Measurements from ENCODE around the gene SGMS1. TPM values are rescaled to one million over a fixed set of nuclear protein-coding genes. Genes with fewer than 3 reads are reported as not detected.
A peak's percentile ranks its signal among the peaks of the same experiment; 100 is the strongest.
"Not testable (repeated sequence)": the region's sequence is repeated elsewhere in the genome, so short reads cannot be mapped to it uniquely, and the experiment has no call there.

The SGMS1 gene
- 10 to 100 TPM; 67.0 to 68.2 TPM for total RNA-seq

DNA sequence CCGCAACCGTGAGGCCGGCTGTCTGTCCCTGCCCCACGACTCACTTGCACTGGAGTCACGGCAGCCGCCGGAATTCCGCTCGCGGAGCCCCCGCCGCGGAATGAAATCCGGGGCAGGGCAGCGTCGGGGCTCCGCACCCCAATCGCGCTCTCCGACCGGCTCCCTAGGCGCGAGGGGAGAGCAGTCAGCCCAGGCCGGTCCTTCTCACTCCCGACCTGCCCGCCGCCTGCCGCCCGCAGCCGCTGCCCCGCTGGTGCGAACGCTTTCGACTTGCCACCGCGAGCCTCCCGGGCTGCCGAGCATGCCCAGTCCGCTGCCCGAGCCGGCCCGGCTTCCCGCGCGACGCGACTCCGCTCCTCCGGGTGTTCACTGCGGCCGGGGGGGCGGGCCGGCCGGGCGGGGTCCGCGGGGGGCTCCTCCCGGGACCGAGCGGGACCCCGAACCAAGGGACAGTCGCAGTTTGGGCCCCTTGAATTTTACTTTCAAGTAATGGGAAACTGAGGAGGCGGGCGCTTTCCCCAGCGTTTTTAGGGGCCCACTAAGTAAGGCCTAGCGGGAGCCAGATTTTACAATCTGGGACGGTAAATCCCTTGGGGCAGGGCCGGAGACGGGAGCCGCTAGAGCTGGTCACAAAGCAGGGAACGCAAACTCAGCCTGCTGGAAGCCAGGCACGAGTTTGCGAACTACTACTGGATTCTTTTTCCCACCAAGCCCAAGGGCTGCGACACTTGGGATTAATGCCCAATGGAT, at the start of gene SGMS1:
Gene SGMS1 (minus strand): TSS at position 294 of the 750 bp plus-strand sequence. CDS start 279,842 bp downstream, outside the sequence.
- Histone ChIP-seq H3K36me3 (no peaks in the 10 kb centered on the region), H3K27ac (peak within 1 kb of the TSS; percentile 99), H3K4me3 (peak within 1 kb of the TSS; percentile 80 to 81), H3K4me1 (replicated peaks) (peaks cover 16% of the 10 kb centered on the region), H3K9me3 (no peaks in the 10 kb centered on the region), H3K27me3 (replicated peaks; ENCODE audit: insufficient read depth) (no peaks in the 10 kb centered on the region)
- no peak for TF ChIP-seq POLR2AphosphoS5 (IDR thresholded peaks at IDR 0.05)
- TF ChIP-seq POLR2A (IDR thresholded peaks at IDR 0.05) = peak; percentile 47
- DNase-seq (ENCODE audit: low spot score) = peak; percentile 80
- intact Hi-C loops (cut with DNase I) = loop anchor here (2.0 to 5.0 kb wide), 2 partner anchors 62 to 201 kb away; no protein-coding TSS in a partner anchor
- under 1% methylated on average over 39 of the region's 74 CpGs for WGBS

DNA sequence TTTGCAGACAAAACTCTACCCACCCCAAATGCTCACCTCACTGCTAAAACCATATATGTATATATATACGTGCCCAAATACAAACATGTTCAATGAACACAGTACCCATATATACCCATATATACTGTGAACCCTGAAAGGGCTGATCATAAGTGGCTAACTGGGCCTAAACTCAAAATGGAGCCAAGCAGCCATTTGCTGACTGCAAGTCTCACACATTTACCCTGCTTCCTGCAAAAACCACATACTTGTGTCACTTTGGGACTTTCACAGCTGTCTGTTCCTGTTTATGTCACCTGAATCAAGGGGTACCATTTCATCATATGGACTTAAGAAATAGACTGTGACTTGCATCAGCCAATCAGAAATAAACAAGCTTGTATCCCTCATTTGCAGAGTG, 48.4 kb upstream of the SGMS1 start:
- H3K9me3 ChIP-seq; H3K4me1 ChIP-seq (replicated peaks); DNase-seq (ENCODE audit: low spot score); H3K36me3 ChIP-seq; H3K27ac ChIP-seq; intact Hi-C loops (cut with DNase I); H3K4me3 ChIP-seq; H3K27me3 ChIP-seq (replicated peaks; ENCODE audit: insufficient read depth): not testable (repeated sequence)
- 86% methylated on average over 1 of the region's 1 CpG for WGBS

DNA sequence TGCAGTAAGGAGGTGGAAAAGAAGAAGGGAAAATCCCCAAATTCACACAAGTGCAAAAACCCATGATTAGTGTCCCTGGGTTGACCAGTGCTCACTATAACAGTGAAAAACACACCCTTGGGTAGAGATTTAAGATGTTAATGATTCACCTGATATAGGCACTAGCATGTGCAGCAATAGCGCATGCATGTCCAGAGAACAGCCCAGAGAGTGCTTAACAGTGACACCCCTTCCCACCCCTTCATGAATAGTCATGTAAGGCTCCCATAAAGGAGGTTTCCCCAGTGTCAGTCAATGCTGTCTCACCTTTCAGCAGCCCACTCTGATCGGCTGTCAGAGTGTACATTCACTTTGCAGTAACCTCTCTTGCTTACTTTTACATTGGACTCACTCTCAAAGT, 47.9 kb upstream of the SGMS1 start:
- WGBS = 53% methylated on average over 2 of the region's 2 CpGs
- intact Hi-C loops (cut with DNase I); H3K9me3 ChIP-seq; H3K27ac ChIP-seq; H3K4me1 ChIP-seq (replicated peaks); H3K36me3 ChIP-seq; H3K4me3 ChIP-seq; H3K27me3 ChIP-seq (replicated peaks; ENCODE audit: insufficient read depth); DNase-seq (ENCODE audit: low spot score): not testable (repeated sequence)

DNA sequence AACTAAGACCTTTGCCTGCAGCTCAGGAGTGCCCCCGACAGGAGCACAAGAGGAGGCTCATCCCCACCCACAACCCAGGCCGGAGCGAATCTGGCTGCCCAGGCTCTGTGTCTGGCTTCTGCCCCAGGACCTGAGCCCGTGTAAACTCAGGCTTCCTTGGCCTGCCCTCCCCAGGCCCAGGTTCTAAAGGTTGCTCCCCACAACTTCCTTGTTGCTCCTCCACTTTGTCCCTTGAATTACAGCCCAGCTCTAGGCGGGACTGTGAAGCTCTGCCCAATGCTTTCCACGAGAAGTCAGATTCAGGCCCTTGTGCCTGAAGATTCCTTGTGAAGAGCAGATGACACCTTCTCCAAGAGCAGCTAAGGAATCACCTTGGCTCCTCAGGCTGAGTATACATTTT, 46.2 kb upstream of the SGMS1 start:
- H3K36me3 ChIP-seq; H3K27ac ChIP-seq; H3K4me1 ChIP-seq (replicated peaks); DNase-seq (ENCODE audit: low spot score); intact Hi-C loops (cut with DNase I); H3K4me3 ChIP-seq; H3K27me3 ChIP-seq (replicated peaks; ENCODE audit: insufficient read depth); H3K9me3 ChIP-seq: not testable (repeated sequence)
- WGBS = 76% methylated on average over 3 of the region's 6 CpGs

DNA sequence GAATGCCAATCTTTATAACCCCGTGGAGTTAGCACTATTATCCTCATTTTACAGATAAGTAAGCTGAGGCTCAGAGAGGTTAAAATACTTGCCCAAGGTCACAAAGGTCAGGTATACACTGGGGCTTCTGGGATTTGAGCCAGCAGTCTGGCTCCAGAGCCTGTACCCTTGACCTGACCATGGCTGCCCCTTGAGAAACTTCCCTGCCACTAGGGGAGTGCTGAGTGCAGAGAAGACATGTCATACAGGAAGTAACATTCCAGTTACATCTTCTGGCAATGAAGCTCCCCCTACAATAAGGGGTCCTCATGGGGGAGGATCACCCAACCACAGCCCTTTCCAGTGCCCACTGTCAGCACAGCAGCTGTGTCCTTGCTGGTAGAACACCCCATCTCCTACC, 43.6 kb upstream of the SGMS1 start:
- H3K27me3 ChIP-seq (replicated peaks; ENCODE audit: insufficient read depth); H3K36me3 ChIP-seq; intact Hi-C loops (cut with DNase I); DNase-seq (ENCODE audit: low spot score); H3K4me1 ChIP-seq (replicated peaks); H3K4me3 ChIP-seq; H3K9me3 ChIP-seq; H3K27ac ChIP-seq: not testable (repeated sequence)
- WGBS = 100% methylated on average over 1 of the region's 1 CpG

DNA sequence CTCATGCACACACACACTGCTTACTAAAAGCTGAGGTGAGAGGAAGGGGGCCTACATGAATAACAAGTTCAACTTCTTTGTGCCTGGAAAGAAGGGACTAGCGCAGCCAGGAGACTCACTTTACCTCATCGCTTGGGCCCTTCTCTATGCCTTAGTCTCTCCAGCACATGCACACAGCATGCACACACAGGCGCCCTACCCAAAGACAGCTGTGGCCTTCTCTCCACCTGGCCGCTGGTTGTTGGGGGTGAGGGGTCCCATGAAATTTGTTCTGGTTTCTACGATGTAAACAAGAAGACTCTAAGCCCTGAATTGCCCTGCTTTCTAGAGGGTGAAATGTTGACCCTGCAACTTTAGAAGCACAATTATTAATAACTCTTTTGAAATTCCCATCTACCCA, 38.7 kb upstream of the SGMS1 start:
- H3K27me3 ChIP-seq (replicated peaks; ENCODE audit: insufficient read depth); H3K9me3 ChIP-seq; H3K4me3 ChIP-seq; H3K27ac ChIP-seq; H3K36me3 ChIP-seq; DNase-seq (ENCODE audit: low spot score); H3K4me1 ChIP-seq (replicated peaks); intact Hi-C loops (cut with DNase I): not testable (repeated sequence)
- WGBS = 79% methylated on average over 5 of the region's 5 CpGs

DNA sequence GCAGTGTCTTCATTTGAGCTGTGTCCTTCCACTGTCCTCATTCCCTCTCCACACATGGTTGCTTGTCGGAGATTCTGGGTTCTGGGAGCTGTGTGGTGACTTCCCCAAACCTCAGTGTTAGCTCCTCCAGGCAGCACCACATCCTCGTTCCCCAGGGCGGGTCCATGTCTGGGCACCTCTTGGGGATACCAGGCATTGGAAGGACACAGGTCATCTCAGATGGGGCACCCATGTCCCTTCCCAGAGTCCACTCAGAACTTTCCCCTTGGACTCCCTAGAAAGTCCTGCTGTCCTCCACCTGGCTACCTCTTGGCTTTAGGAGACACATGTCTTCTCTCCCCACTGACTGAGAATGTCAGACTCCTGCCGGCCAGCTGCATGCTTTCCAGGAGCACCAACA, 37.8 kb upstream of the SGMS1 start:
- H3K27ac ChIP-seq; intact Hi-C loops (cut with DNase I); H3K9me3 ChIP-seq; H3K4me1 ChIP-seq (replicated peaks); DNase-seq (ENCODE audit: low spot score); H3K36me3 ChIP-seq; H3K27me3 ChIP-seq (replicated peaks; ENCODE audit: insufficient read depth); H3K4me3 ChIP-seq: not testable (repeated sequence)
- WGBS = 84% methylated on average over 4 of the region's 4 CpGs

DNA sequence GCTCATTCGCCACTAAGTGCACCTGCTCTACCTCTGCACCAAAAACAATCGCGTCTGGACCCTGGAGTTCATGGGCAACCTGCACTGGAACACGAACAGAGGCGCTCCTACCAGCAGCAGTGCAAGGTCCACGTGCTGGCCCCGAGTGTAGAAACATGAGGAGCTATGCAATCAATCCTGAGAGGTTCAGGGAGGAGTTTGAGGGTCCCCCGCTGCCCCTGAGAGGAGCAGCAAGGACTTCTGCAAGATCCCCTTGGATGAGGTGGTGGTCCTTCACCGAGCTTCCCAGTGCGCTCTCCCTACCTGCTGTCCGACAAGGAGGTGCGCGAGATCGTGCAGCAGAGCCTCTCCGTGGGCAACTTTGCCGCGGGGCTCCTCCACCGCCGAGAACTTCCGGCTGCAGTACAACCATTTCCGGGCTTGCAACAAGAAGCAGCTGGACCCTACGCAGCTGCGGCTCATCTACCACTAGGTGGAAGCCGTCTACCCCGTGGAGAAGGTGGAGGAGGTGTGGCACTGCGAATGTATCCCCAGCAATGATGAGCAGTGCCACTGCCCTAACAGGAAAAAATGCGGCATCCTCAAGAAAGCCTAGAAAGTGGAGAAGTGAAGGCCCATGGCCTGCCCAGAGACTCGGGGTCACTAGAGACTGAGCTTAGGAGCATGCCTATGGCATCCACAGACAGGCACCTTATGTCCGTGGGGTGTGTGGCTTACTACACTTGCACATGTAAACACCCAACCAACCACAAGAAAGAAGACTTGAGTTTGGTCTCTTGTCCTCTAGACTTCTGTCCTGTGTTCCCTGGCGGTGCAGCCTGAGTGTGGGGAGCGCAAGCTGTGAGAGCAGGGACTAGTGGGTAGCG, 36.3 kb upstream of the SGMS1 start:
- H3K27ac ChIP-seq; DNase-seq (ENCODE audit: low spot score): not testable (repeated sequence)

DNA sequence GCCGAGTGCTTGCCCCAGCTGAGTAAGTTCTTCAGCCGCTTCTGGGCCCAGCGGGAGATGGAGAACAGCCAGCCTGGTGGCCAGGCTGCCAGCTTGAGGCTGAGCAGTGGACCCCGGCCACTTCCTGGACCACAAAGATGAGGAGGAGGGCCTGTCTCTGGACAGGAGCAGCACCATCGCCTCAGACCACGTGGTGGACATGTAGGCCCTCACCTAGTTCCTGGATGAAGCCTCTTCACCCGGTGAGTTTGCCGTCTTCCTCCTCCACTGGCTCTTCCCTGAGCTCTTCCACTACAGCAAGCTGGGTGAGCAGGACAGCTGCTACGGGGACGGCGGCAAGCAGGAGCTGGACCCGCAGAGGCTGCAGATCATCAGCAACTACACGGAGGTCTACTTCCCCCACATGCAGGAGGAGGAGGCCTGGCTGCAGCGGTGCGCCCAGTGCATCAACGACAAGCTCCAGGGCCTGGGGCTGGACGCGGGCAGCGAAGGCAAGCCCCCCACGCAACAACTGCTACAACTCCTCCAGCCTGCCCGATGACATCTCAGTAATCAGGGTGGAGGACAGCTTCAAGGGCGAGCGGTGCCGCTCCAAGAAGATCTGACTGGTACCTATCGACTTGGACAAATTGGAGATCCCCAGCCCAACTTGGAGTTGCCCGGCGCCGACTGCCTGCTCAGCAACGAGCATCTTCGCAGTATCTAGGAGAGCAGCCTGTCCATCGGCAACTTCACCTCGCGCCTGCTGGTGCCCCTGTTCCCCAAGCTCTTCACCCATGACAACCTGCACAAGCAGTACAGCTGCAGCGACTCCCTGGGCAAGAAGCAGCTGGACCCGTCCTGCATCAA, 35.5 kb upstream of the SGMS1 start:
- intact Hi-C loops (cut with DNase I); H3K4me3 ChIP-seq; H3K27ac ChIP-seq; H3K36me3 ChIP-seq; H3K9me3 ChIP-seq; H3K4me1 ChIP-seq (replicated peaks); H3K27me3 ChIP-seq (replicated peaks; ENCODE audit: insufficient read depth); DNase-seq (ENCODE audit: low spot score): not testable (repeated sequence)
- whole genome bisulfite sequencing = 97% methylated on average over 34 of the region's 35 CpGs

More for the DNA sequence above, 36.3 kb upstream of the SGMS1 start:
- H3K4me1 ChIP-seq (replicated peaks); H3K36me3 ChIP-seq; H3K4me3 ChIP-seq; H3K27me3 ChIP-seq (replicated peaks; ENCODE audit: insufficient read depth); intact Hi-C loops (cut with DNase I); H3K9me3 ChIP-seq: not testable (repeated sequence)
- WGBS = 59% methylated on average over 32 of the region's 32 CpGs

Measured in prostate gland (tissue), 2 donors.